Measurements from ENCODE around the gene MTG2.

MTG2 gene

GRCh38 chr20:62163986-62164762 is 18.7 kb upstream of the MTG2 start:
- no peak for DNase-seq

- DNase-seq = no peak
These were observed 17.7 kb upstream of the MTG2 start for GRCh38 chr20:62164879-62165761.

GRCh38 chr20:62165762-62166399 is 16.9 kb upstream of the MTG2 start:
- no peak for DNase-seq

GRCh38 chr20:62167474-62167873 is 15.4 kb upstream of the MTG2 start:
- no peak for DNase-seq

- no peak for DNase-seq
These were observed 14.8 kb upstream of the MTG2 start for GRCh38 chr20:62168061-62168460.

- DNase-seq = no peak
These were observed 13.9 kb upstream of the MTG2 start for GRCh38 chr20:62168890-62169435.

GRCh38 chr20:62170536-62170935 is 12.3 kb upstream of the MTG2 start:
- DNase-seq = no peak

- no peak for DNase-seq
These were observed 11.6 kb upstream of the MTG2 start for GRCh38 chr20:62171245-62171644.

GRCh38 chr20:62172666-62173065 is 10.2 kb upstream of the MTG2 start:
- DNase-seq = no peak

- DNase-seq = no peak
These were observed 8.6 kb upstream of the MTG2 start for GRCh38 chr20:62174021-62174804.

- no peak for DNase-seq
These were observed 7.8 kb upstream of the MTG2 start for GRCh38 chr20:62174870-62175624.

- DNase-seq = no peak
These were observed 7.1 kb upstream of the MTG2 start for GRCh38 chr20:62175711-62176110.

GRCh38 chr20:62176866-62177265 is 6.0 kb upstream of the MTG2 start:
- no peak for DNase-seq

- no peak for DNase-seq
These were observed 5.5 kb upstream of the MTG2 start for GRCh38 chr20:62177307-62177706.

- no peak for DNase-seq
These were observed 4.3 kb upstream of the MTG2 start for GRCh38 chr20:62178316-62179161.

GRCh38 chr20:62179162-62179504 is 3.7 kb upstream of the MTG2 start:
- DNase-seq = no peak

GRCh38 chr20:62181808-62182207 is 1.0 kb upstream of the MTG2 start:
- DNase-seq = no peak

GRCh38 chr20:62183426-62184142 is 756 bp downstream of the MTG2 start:
- DNase-seq = peak in 1 of 2 donors; percentile 5

- no peak for DNase-seq
These were observed 3.2 kb downstream of the MTG2 start for GRCh38 chr20:62186096-62186426.
